ENCODE data around the gene GLIS1.

GRCh38 chr1:53510215-53510614, 228.7 kb downstream of the GLIS1 start:
- TF ChIP-seq EZH2 (IDR thresholded peaks at IDR 0.05; ENCODE audit: low read length, unreplicated experiment) (no peak), CTCF (conservative IDR thresholded peaks at IDR 0.05; ENCODE audit: low read depth, low read length) (no peak), EZH2phosphoT487 (IDR thresholded peaks at IDR 0.05; ENCODE audit: borderline replicate concordance, low read length) (no peak)
